ENCODE results near the gene CALML5.

Gene CALML5

DNA sequence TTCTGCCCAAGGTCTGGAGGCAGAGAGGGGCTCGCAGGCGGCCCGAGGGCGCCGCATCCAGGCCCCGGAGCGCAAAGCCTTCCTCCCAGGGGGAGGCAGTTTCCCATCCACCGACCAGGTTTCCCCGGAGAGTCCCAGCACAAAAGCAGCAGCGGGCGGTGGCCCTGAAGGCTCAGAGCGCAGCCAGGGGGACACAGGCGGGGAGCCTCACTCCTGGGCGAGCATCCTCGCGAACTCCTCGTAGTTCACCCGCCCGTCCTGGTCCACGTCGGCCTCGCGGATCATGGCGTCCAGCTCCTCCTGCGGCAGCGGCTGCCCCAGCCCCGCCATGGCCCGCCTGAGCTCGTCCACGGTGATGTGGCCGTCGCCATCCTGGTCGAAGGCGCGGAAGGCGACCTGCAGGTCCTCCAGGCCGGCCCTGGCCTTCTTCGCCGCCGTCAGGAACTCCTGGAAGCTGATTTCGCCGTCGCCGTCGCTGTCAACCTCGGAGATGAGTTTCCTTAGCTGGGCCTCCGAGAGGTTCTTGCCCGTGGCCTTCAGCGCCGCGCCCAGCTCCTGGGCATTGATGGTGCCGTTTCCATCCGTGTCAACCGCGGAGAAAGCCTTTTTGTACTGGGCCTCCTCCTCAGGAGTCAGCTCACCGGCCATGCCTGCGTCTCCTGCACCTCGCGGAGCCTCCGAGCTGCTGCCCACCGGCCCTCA is 428 bp downstream of the CALML5 start:
- FAIRE-seq: no peak

DNA sequence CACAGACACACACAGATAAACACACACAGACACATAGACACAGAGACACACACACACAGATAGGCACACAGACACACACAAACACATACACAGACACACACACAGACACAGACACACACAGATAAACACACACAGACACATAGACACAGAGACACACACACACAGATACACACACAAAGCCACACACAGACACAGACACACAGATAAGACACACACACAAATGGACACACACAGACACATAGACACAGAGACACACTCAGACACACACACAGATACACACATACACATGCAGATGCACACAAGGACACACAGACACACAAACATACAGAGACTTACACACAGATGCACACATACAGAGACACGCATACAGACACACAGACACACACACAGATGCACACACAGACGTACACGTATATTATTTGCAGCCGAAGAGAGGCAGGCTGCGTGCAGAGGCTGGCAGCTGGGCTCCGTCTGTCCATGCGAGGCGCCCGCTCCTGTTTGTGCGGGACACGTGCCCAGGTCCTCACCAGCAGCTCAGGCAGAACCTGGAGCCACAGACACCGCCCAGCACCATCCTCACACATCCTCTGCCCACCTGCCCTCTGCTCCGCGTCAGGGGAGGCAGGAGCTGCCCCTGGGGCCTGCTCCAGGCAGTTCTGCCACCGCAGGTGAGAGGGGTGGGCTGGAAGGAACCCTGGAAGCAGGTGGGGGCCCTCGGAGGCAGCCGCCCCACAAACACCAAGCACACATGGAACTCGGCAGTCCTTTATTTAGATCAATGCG is 1.2 kb downstream of the CALML5 start:
- no peak for FAIRE-seq

DNA sequence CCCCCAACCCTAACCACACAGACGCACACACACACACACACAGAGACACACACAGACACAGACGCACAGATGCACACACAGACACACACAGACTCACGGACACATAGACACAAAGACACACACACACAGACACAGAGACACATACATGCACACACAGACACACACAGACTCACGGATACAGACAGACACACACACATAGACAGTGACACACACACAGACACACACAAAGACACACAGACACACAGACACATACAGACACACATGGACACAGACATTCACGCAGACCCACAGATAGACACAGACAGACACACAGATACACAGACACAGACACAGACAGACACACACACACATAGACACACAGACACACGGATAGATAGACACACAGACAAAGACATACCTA is 2.1 kb downstream of the CALML5 start:
- FAIRE-seq: no peak

DNA sequence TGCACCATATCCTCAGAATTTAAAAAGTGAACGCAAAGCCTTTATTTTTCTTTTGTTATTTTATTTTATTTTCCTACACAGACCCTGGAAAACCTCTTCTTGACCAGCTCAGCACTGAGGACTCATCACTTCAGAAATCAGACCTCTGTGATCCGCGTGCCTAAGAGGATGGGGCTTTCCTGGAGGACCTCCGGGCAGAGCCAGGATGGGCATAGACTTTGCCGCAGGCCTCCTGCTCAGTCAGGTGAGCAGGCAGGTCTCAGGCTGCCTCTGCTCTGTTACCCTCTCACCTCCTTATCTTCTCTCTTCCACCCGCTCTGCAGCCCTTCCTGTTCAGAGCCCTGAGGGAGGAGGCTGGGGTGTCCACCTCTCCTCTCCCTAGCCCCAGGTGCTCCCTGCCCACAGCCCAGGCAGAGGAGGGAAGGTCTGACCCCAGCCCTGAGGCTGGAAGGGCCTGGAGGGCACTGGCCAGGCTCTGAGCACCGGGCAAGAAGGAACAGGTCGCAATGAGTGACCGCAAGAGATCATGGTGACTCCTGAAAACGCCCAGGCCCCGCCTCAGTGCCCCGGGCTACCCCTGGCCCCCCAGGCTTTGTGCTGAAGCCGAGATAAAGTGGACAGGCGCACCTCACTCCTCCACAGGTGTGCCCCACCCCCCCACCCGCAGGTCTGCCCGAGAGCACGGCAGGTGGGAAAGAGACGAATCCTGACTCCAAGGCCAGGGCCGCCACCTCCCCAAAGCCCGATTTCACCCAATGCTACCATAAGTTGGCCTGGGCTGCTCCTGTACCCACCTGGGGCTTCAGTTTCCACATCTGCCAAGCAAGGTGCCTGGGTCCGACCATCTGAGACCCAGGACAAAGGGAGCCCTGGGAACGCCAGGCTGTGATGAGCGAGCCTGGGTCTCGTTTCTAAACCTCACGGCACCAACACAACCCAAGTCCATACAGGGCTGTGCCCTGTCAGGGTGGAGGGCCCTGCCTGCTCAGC is 2.8 kb downstream of the CALML5 start:
- FAIRE-seq: no peak

DNA sequence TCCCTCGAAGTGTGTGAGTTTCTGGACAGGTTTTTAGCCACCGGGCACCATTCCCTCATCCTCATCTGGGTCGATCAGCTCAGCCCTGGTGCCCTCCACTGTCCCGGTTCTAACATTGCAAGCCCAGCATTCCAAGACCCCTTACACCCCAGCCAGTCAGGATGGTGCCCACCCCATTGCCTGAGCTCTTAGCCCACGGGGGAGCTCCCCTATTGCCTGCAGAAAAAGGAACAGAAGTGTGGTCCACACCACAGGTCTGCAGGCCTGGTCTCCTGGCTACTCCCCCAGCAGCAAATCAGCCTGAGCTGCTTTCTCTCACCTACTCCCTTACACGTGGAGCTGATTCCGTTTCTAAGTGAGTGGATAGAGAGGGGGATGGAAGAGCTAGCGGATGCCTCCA is 4.8 kb downstream of the CALML5 start:
- FAIRE-seq: no peak

DNA sequence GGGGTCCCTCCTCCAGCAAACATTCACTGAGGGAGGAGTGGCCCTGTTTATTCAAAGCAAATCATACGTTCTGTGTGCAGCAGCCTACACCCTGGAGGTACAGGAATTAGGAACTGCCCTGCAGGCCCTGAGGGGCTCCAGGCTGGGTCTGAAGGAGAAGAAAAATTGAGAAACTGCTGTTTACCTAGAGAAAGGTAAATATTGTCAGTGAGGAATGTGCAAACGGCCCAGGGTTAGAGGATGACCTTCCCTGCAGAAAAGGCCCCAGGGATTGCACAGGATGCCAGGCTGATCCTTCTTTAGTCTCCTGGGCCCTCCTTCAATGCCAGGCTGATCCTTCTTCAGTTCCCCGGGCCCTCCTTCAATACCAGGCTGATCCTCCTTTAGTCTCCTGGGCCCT is 5.7 kb downstream of the CALML5 start:
- no peak for FAIRE-seq

DNA sequence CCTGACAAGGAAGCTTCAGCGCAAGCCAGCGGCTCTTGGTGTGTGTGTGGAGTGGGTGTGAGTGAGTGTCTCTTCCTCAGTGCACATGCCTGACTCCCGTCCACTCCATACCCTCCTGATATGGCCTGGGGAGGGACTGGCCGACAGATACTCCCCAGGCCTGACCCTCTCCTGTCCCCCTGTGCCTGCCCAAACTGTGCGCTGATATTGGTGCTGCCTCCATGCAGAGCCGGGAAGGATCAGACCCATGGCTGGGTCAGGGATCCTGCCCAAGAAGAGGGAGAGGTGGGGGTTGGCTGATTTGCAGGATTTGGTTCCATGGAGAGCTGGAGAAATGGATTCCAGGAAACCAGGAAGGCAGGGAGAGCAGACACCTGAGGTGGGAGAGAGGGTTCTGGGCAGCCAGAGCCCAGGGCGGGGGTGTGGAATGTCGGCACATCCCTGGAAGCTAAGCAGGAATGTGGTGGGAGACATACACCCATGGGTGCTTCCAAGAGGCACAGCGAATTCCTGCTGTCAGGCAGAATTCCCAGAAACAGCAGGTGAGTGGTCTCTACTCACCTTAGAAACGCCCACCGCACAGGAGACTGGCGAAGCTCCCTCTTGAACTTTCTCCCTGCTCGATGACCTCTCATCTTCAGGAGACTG is 6.3 kb downstream of the CALML5 start:
- FAIRE-seq: no peak

DNA sequence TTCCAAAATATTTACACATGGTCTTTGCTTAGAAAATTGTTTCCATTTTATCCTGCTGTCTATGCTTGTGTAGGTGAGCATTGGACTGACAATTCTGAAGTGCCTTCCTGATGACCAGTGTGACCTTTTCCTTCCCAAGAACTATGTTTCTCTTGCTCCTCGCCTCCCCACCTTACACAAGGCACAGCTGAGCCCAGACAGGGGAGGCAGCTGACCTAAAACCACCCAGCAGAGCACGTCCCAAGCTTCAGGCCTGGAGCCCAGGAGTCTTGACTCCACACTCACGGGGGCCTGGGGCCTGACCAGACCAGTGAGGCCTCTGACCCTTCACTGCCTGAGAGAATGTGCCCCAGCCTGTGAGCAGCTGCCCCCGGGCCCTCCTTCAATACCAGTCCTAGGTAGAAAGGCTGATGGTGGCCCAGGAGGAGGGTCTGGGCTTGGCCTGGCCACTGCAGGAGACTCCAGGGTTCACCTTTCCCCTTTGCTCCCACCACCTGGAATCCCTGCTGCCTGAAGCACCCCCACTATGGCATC is 7.0 kb downstream of the CALML5 start:
- no peak for FAIRE-seq

DNA sequence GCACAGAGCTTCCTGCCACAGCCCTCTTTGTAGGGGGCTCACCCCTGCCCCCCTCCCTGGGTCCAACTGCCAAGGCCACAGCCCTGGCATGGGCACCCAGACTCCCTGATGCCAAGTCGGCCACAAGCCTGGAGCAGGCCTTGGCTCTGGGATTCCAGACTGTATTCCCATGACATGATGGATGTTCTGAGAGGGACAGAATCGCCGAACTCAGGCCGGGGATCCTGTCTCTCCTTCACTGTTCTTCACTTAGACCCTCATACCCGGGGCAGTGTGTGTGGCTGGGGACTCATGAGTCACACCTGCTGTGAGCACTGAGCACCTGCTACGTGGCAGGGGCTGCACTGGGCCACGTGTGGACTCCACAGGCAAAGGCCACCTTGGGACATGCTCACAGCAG is 7.9 kb downstream of the CALML5 start:
- no peak for FAIRE-seq

DNA sequence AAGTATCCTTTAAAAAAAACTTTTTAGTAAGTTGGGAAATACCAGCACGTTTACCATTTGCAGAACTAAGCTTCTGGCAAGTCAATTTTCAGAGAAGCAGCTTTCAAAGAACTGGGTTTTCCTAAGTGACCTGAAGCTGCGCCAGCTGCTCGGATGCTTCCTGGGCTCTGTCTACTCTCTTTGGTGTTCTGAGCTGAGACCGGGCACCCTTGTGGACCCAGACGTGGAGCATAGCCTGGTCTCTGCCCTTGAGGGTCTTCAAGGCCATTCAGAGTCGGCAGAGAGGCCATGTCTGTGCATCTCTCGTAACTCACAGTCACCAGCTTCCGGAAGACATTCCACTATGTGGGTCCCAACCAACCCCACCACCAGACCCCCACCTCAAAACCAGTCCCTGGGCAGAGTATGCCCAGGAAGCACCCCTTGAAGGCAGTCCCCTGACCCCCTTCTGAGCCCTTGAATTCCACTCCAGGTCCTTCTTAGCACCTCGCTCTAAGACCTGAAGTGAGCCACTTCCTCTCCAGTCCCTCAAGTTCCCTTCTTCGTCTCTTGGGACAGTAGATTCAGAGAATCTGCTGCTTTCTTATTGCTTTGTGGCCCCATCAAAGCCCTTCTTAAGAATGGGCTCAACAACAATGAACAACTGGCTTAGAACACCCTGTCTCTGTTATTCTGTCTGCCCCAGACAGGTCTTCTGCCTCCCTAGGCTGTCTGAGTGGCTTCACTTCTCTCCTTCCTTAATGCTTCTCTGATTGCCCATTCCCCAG is 8.5 kb downstream of the CALML5 start:
- no peak for FAIRE-seq

DNA sequence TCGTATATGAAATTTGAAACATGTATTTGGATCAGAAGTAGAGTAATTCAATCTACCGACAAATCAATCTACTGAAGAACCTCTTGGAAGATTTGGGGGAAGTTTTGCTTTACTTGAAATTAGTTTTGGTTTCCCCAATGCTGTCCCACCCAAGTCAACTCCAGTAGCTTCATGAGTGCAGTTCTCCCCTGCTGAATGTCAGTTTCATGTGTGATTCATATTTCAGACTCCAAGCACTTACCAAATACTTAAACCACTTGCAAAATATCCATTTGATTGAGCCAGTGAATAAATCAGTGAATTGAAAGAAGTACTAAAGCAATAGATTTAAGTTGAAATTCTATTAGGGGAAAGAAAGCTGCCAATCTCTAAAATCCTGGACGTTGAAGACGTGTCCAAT is 9.3 kb downstream of the CALML5 start:
- no peak for FAIRE-seq

DNA sequence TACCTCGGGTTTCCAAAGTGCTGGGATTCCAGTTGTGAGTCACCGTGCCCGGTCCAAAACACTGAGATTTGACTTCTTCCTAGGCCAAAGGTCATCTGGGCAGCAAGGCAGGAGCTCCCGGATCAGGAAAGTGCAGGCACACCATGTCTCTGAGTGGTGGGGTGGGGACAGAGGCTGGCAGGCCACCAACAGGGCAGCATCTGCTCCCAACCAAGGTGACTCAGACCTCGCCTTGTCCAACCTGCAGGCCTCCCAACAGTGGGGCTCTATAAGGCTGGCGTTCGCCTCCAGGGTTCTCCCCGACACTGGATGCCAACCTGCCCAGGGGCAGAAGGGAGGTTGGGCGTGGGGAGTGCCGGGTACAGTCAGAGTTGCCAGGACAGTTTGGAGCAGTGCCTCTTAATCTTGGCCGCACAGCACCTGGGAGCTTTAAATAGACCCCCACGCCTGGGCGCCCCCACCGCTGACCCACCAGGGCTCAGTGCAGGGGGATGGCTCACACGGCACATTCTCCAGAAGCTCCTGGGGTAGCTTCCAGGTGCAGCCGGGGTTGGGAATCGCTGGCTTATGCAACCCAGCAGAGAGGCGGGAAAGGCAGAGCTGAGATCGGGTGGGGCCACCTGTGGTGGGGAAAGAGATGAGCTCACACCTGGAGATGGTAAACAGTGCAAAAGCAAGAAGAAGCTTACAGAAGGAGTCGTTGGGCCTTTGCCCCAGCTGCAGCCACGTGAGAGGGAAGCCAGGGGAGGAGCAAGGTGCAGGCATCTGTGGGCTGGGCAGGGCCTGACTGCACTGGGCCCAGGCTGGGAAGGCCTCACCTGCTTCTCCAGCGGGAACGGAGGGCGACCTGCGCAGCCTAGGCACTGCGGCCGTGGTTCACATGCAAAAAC is 10.9 kb downstream of the CALML5 start:
- no peak for FAIRE-seq

DNA sequence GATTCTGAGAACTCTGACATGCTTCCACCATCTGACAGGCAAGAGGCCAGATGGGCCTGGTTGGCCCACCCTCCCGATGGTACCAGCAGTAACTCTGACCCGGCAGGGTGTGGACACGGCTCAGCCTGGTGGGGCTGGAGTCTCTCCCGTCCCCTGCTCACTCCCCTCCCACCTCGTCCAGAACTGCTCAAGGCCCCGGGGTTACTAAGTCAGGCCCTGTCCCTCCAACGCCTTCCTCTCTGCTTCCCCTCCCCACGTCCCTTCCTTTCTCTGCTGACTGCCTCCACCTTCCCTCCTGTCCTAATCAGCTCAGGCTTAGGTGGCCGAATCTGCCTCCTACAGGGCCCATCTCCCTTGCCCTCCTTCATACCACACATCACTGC is 12.5 kb downstream of the CALML5 start:
- FAIRE-seq: no peak

DNA sequence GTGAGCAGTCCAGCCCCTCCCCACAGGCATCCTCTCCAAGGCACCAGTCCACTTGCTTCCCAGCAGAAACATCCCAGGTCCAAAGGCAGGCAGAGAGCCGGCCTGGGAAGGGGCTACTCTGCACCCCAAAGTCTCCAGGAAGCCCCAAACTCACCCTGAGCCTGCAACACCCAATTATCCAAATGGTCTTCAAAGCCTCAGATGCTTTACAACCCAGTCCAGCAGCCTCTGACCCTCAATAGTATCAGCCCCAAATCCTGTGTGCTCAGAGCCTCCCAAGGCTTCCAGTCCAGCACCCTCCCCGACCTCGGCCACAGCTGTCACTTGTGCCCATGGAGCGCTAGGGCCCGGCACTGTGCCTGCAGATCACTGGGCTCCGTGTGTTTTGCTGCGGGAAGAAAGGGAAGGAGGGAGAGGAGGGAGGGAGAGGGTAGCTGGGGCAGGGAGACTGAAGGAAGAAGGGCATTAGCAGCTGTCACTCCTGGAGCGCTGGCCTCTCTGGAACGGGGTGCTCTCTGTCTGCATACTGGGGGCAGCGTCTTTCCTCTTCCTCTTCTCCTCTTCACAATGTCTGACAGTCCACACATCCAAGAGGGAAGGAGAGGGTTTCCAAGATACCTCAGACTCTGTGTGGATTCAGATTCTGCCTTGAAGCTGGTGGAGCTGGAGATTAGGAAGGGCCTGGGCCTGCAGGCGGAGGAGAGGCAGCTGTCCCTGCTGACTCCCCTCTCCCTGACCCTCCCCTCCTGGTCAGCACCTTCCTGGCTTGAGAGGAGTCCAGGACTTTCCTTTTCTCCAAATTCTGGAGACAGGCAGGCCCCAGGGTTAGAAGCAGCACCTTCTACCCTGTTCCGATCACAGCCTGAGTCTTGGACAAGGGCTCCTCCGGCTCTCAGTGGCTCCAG is 13.2 kb downstream of the CALML5 start:
- no peak for FAIRE-seq

DNA sequence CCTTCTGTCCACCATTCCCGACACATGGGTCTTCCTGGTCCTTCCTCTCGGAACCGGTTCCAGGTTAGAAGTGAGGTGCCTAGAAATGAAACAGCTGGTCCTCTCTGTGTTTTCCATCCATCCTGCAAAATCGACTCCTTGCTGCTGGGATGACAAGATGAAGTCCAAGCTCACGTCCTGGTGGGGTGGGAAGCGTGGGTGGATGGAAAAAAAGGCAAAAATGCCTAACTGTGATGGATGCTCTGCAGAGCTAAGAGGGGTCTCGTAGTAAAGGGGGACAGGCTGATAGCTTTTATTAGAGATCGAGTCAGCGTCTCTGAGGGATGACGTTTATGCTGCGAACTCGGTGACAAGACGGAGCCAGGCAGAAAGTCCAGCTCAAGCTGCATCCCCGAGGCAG is 14.1 kb downstream of the CALML5 start:
- FAIRE-seq: no peak

DNA sequence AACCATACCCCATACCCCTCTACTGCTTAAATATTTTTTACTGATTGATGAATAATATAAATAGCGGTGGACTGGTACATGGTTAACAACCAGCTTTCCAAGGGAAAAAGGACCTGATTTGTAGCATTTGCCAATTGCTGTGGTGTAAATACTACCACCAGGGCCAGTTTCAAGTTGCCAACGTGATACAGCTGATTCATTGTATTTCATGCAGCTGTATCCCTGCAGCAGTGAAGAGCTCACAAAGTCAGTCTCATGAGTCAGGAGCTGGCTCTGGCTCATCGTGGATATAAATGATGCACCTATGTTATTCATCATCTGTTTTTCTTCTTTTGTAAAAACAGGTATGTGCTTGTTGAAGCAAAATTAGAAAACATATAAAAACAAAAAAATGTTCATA is 15.2 kb downstream of the CALML5 start:
- no peak for FAIRE-seq

DNA sequence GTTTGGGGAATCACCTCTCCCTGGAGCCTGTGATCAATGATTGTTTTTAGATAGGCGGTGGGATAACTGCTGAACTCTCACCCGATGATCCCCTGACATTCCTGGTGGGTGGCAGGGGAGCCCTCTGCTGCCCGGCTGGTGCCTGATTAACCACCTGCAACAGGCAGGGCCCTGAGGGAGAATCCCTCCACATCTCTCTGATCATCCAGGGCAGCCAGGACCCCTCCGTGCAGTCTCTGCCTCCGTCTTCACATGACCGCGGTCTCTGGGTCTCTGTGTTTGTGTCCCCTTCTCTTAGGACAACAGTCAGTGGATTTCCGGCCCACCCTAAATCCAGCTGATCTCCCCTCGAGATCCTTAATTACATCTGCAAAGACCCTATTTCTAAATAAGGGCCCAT is 17.4 kb downstream of the CALML5 start:
- FAIRE-seq: no peak

DNA sequence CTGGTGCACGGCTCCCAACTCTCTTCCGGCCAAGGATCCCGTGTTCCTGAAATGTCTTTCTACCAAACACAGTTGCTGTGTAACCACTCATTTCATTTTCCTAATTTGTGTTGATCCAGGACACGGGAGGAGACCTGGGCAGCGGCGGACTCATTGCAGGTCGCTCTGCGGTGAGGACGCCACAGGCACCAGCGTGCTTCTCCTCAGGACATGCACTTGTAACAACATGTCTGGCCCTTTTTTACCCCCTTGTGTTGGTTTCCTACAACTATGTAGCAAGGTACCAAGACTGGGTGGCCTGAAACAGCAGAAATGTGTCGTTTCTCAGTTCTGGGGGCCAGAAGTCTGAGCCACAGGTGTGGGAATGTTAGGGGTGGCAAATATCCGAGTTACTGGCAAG is 18.2 kb downstream of the CALML5 start:
- FAIRE-seq: no peak

DNA sequence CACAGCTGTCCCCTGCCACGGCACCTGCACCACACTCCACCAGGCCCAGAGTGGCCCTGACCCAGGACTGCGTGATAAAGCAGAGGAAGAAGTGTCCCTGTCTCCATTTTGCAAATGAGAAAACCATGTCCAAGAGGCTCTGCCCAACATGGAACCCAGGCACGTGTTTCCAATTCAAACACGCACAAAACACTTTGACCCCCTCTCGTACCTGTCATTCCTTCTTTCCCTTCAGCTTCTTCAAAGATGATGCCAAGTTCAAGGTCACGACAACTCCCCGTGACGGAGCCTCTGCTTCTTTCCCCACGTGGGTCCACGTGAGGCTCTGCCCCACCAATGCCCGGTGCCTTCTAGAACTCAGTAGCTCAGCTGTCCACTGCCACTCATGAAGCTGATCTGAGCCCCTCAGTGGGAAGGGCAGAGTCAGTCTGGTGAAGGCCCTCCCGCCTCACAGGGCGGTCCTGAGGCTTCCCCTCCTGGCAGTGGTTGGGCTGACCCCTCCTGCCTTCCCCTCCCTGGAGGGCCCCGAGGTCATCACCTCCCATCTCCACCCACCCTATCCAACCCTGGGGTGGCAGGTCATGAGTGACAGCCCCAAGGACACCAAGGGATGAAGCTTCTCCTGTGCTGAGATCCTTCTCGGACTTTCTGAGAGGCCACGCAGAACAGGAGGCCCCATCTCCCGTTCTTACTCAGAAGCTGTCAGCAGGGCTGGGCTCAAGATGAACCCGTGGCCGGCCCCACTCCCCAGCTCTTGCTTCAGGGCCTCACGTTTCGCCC is 19.0 kb downstream of the CALML5 start:
- FAIRE-seq: no peak

Measured in TTC549 (cell line).